ENCODE results near the gene MSI2.

Gene MSI2

GRCh38 chr17:57269598-57270255, 13.4 kb downstream of the MSI2 start:
- no peak for DNase-seq (ENCODE audit: low read depth, low spot score)

DNA sequence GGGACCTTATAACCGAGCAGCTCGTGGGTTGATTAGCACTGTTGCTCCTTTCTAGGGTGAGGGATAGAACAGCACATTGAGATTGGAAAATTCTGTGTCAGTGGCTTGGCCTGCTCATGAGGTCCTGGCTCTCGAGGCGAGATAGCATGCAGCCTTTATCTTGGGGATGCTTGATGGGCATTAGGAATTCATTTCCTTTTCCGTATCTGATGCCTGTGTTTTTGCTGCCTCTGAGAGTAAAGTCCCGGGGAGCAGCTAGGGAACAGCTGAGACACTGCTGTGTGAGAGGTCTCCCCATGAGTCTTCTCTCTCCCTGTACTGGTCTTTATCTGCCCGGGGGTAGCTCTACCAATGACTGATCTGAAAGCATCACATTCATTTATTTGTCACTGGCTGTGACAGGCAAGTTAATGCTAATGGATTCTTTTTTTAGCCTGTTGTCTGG, 14.5 kb downstream of the MSI2 start:
- DNase-seq (ENCODE audit: low read depth, low spot score), result no peak

DNA sequence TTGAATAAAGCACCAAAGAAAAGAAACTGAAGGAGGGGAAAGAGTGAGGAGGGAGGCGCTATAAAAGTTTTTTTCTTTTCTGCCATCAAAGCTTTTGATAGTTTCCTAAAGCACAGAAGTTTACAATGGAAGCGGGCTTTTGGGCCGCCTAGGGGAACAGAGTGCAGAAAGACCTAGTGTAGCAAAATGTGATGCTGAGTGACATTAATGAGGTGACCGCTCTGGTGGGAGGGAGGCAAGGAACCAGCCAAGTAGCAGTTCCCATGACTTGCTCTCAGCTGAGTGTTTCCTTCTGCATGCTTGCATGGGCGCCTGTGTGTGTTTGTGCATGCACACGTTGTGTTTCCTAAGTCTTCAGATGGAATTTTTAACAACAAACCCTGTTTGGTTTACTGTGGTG, 15.5 kb downstream of the MSI2 start:
- DNase-seq (ENCODE audit: low read depth, low spot score), result no peak

DNA sequence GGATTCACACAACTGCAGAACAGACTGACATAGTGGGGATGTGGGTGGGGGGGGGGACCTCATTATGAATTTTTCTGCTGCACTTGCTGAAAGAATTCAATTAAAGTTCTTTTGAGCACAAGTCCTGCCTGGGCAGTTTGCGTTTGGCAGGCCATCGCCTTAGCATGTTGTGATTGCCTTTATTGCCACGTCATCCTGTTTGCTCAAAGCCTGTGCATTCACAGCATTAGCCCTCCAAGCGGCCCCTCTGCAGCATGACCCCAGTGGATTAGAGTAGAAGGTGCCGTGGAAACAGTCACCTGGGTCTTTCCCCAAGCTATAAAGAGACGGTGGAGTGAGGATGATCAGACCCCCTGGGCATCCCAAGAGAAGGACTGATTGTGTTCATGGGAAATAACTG, 17.2 kb downstream of the MSI2 start:
- no peak for DNase-seq (ENCODE audit: low read depth, low spot score)

DNA sequence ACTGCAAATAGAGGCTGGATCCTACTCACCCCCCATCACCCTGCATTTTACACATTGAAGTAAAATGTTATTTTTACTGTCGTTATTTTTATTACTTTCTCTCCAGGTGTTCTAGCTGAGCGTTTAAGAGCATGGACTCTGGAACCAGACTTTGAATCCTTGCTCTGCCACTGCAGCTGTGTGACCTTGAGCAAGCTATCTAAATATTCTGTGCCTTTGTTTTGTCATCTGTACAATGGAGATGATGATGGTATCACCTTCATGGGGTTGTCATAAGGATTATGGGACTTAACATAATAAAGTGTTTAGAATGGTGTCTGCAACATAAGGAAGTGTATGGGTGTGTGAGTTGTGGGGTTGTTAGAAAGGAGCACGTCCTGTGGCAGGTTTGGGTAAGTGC, 17.8 kb downstream of the MSI2 start:
- no peak for DNase-seq (ENCODE audit: low read depth, low spot score)

GRCh38 chr17:57275071-57275764, 18.9 kb downstream of the MSI2 start:
- no peak for DNase-seq (ENCODE audit: low read depth, low spot score)

DNA sequence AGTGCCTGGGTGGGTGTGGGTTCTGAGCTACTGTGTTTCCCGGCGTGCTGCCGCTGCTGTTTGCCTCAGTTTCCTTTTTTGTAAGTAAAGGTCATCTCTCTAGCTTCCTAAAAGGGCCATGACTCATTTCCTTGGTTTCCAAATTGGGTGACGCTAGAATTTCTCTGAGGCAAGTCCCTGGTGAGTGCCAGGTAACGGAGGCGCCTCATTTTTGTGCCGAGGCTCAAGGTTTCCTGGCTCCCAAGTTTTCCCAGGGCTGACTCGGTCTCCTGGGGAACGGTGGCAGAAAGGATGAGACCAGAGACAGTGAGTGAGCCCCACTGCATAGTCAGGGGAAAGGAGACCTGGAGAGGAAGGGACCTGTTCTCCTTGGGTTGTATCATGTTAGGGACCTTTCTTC, 20.3 kb downstream of the MSI2 start:
- no peak for DNase-seq (ENCODE audit: low read depth, low spot score)

- no peak for DNase-seq (ENCODE audit: low read depth, low spot score)
Observed at GRCh38 chr17:57277923-57278604, 21.7 kb downstream of the MSI2 start.

GRCh38 chr17:57278740-57279387, 22.5 kb downstream of the MSI2 start:
- no peak for DNase-seq (ENCODE audit: low read depth, low spot score)

DNA sequence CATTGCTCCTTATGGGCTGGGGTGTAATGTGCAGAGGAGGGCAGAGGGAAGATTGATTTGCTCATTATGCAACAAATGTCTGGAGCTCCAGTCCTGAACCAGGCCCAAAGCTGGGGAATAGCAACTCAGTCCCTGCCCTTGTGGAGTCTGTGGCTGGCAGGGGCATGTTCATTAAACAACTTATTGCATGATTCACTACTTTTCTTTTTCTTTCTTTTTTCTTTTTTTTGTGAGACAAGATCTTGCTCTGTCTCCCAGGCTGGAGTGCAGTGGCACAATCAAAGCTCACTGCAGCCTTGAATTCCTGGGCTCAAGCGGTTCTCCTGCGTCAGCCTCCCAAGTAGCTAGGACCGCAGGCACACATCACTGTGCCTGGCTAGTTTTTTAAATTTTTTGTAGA, 23.1 kb downstream of the MSI2 start:
- no peak for DNase-seq (ENCODE audit: low read depth, low spot score)

DNA sequence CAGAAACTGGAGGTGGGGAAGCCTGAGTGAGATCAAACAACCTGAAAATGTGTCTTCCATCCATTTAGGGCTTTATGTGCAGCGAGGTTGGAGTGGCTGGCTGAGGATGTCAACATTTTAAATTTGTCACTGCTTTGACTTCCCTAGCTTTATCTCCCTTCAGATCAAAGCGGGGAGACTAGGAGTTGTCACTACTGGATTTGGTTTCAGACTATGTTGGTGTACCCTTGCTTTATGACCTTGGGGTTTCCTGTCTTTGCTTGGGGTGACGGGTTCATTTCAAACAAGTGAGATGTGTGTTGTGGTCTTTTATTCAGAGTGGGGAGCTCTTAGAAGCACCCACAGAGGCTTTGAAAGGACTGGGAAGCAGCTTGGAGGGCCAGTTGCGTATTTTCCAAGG, 25.6 kb downstream of the MSI2 start:
- DNase-seq (ENCODE audit: low read depth, low spot score), result no peak

GRCh38 chr17:57282296-57282695, 26.0 kb downstream of the MSI2 start:
- DNase-seq (ENCODE audit: low read depth, low spot score), result no peak

DNA sequence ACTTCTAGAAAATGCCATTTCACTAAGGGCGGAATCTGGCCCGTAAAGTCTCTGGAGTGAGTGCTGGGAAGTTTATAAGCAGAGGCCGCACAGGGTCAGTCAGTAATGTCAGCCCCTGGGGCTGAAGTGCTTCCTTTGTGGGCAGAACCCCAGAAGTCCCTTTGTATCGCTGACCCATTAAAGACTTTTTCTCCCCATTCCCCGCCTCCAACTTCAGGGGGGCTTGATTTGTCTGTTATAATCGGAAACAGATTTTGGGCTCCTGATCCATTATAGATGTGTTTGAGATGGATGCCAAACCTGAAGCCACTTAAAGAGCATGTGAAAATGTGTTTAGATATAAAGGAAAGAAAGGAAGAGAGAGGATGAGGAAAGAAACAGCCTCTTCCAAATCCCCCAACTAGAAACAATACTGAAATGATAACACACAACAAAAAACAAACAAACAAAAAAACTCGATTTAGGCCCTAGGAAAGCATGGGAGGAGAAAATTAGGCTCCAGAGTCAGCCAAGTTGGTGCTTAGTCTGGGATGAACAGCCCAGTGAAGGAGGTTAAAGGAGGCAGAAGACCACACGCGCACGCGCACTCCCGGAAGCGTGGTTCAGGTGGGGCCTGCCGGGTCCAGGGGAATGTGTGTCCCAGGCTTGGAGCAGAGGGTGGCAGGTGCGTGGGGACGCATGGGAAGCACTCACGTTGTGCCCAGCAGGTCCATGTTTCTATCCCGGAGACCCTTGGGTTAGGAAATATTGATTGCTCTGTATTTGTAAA, 27.1 kb downstream of the MSI2 start:
- no peak for DNase-seq (ENCODE audit: low read depth, low spot score)

GRCh38 chr17:57284583-57284982, 28.3 kb downstream of the MSI2 start:
- DNase-seq (ENCODE audit: low read depth, low spot score), result no peak

DNA sequence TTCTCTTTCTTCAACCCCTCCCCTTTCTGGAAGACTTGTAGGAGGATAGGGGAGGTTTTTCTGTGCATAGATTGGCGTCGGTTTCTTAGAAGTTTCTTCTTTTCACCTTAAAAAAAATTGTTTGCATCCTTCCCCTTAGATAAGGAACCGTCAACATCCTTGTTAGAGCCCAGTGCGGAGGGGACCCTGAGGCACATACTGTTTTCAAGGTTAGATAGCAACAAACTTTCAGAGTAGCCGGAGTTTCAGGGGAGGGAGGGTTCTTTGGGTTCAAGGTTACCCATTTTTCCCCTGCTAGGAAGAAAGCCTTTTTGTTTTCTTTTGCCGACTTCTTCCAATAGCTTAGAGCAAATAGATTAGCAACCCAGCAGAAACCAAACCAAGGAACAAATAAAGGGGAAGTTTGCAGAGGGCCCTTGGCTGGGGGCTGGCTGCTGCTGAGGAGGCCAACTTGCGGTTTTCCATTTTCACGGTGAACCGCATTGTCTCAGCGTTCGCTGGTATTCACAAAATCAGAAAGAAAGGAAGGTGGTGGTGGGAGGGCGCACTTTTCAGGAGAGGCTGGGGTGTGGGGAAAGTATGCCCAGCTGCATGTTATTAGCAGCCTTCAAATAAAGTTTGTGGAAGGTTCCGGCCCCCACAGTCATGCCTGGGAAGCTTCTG, 28.8 kb downstream of the MSI2 start:
- DNase-seq (ENCODE audit: low read depth, low spot score), result peak; percentile 6

DNA sequence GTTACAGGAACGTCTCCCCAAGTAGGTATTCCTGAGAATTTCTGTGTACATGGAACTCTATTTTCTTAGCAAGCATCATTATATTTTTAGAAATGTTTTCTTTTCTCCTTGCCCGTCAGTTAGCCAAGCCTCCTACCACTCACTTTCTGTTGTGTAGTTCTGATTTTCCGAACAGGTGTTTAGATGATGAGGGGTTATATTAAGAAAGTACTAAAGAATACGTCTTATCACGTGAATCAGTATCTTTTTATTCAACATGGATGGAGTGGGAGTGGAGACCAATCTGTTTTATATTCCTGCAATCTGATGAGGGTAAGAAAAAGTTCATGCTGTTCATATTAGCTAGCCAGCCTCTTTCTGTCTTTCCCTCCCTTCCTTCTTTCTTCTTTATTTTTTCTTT, 29.4 kb downstream of the MSI2 start:
- no peak for DNase-seq (ENCODE audit: low read depth, low spot score)

GRCh38 chr17:57286399-57287105, 30.2 kb downstream of the MSI2 start:
- DNase-seq (ENCODE audit: low read depth, low spot score), result no peak

GRCh38 chr17:57288040-57288772, 31.9 kb downstream of the MSI2 start:
- no peak for DNase-seq (ENCODE audit: low read depth, low spot score)

DNA sequence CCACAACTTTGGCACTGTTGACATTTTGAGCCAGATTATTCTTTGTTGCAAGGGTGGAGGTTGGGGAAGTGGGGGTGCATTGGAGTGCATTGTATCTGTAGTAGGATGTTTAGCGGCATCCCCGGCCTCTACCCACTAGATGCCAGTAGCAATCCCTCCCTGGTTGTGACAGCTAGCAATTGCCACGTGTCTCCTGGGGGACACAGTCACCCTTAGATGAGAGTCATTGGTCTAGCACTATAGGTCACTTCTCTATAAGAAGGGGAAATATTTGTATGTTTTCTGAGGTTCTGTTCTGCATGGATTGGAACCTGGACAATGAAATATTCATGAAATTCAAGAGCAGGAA, 32.4 kb downstream of the MSI2 start:
- no peak for DNase-seq (ENCODE audit: low read depth, low spot score)

- no peak for DNase-seq (ENCODE audit: low read depth, low spot score)
Observed at GRCh38 chr17:57289130-57289529, 32.8 kb downstream of the MSI2 start.
